Left forelimb (tissue), 1 donor: Measurements from ENCODE around the gene PDE4D.

ENCODE experiments used
- DNase-seq: peaks from one replicate; pipeline ENCODE4 v3.0.0-alpha.2; 2018; ENCODE audit warnings: low spot score

Gene PDE4D

GRCh38 chr5:59039296-59040023 lies 854.1 kb downstream of the PDE4D start:
- DNase-seq, result peak; percentile 87

- DNase-seq, result peak; percentile 72
Measured at GRCh38 chr5:59038798-59039295, 854.7 kb downstream of the PDE4D start.

- DNase-seq, result no peak
Measured at GRCh38 chr5:59037941-59038797, 855.4 kb downstream of the PDE4D start.

- DNase-seq, result no peak
Measured at GRCh38 chr5:59037453-59037852, 856.1 kb downstream of the PDE4D start.

GRCh38 chr5:59037041-59037440 lies 856.5 kb downstream of the PDE4D start:
- no peak for DNase-seq

GRCh38 chr5:59036274-59036961 lies 857.1 kb downstream of the PDE4D start:
- DNase-seq, result no peak

GRCh38 chr5:59035681-59036080 lies 857.8 kb downstream of the PDE4D start:
- no peak for DNase-seq

GRCh38 chr5:59034498-59035186 lies 858.9 kb downstream of the PDE4D start:
- no peak for DNase-seq

- DNase-seq, result no peak
Measured at GRCh38 chr5:59027145-59027907, 866.2 kb downstream of the PDE4D start.

GRCh38 chr5:59025734-59026133 lies 867.8 kb downstream of the PDE4D start:
- DNase-seq, result no peak

GRCh38 chr5:59021837-59022514 lies 871.5 kb downstream of the PDE4D start:
- DNase-seq, result no peak

- DNase-seq, result no peak
Measured at GRCh38 chr5:59021286-59021673, 872.2 kb downstream of the PDE4D start.

- no peak for DNase-seq
Measured at GRCh38 chr5:59020611-59021285, 872.8 kb downstream of the PDE4D start.

GRCh38 chr5:59019078-59019477 lies 874.4 kb downstream of the PDE4D start:
- DNase-seq, result no peak

GRCh38 chr5:59016925-59017324 lies 876.6 kb downstream of the PDE4D start:
- no peak for DNase-seq

GRCh38 chr5:59008816-59009473 lies 884.6 kb downstream of the PDE4D start:
- DNase-seq, result no peak

GRCh38 chr5:59007460-59008063 lies 886.0 kb downstream of the PDE4D start:
- no peak for DNase-seq

GRCh38 chr5:59005934-59006701 lies 887.4 kb downstream of the PDE4D start:
- no peak for DNase-seq
